GM23338 (cell line): ENCODE measurements around the gene XRCC6. TPM values are rescaled to one million over a fixed set of nuclear protein-coding genes. Genes with fewer than 3 reads are reported as not detected.

Source experiments
- ATAC-seq: fragments of 200-7000 bp; cut with Tn5 transposase; 3 replicates; pipeline ENCODE4 v1.9.1; 2020
- DNase-seq: peaks from one replicate; pipeline ENCODE4 v3.0.0-alpha.2; 2015; ENCODE audit warnings: low spot score
- H2AFZ ChIP-seq: fragments of 200-600 bp; sonication (generic); 2 replicates; pipeline ENCODE4 v1.8.0; 2016; ENCODE audit warnings: antibody characterized with exemption, mild to moderate bottlenecking, moderate library complexity
- H3F3A ChIP-seq: fragments of 200-600 bp; sonication (generic); replicated peaks from 2 replicates; pipeline ENCODE4 v1.8.0; 2017; ENCODE audit warnings: antibody characterized with exemption, mixed run types, low read depth
- H3K27ac ChIP-seq: fragments of 200-600 bp; sonication (generic); 2 replicates; pipeline ENCODE4 v1.6.1; 2016; ENCODE audit warnings: low read depth
- H3K27me3 ChIP-seq: fragments of 200-600 bp; sonication (generic); 2 replicates; pipeline ENCODE4 v1.8.0; 2016; ENCODE audit warnings: mild to moderate bottlenecking, mixed run types, moderate library complexity; ENCODE audit not compliant: insufficient read depth
- H3K36me3 ChIP-seq: fragments of 200-600 bp; sonication (generic); 2 replicates; pipeline ENCODE4 v1.8.0; 2016; ENCODE audit warnings: mild to moderate bottlenecking; ENCODE audit not compliant: insufficient read depth
- H3K4me1 ChIP-seq: fragments of 200-600 bp; sonication (generic); 2 replicates; pipeline ENCODE4 v1.8.0; 2016; ENCODE audit warnings: mild to moderate bottlenecking, moderate library complexity; ENCODE audit not compliant: insufficient read depth
- H3K4me2 ChIP-seq: fragments of 200-600 bp; sonication (generic); 2 replicates; pipeline ENCODE4 v1.7.1; 2017; ENCODE audit warnings: mixed run types
- H3K4me3 ChIP-seq: fragments of 200-600 bp; sonication (generic); 2 replicates; pipeline ENCODE4 v1.6.1; 2016; ENCODE audit warnings: mixed run types
- H3K79me2 ChIP-seq: fragments of 200-600 bp; sonication (generic); replicated peaks from 2 replicates; pipeline ENCODE4 v1.8.0; 2017; ENCODE audit warnings: mild to moderate bottlenecking; ENCODE audit not compliant: insufficient read depth
- H3K9me2 ChIP-seq: fragments of 200-600 bp; sonication (generic); 2 replicates; pipeline ENCODE4 v1.8.0; 2017; ENCODE audit not compliant: insufficient read depth
- H4K20me1 ChIP-seq: fragments of 200-600 bp; sonication (generic); replicated peaks from 2 replicates; pipeline ENCODE4 v1.8.0; 2017; ENCODE audit warnings: mild to moderate bottlenecking; ENCODE audit not compliant: insufficient read depth
- H3K27ac Mint-ChIP-seq: 2 replicates; pipeline ENCODE4 v1.8.0; 2020; ENCODE audit warnings: inconsistent platforms, mild to moderate bottlenecking, moderate library complexity, mixed read lengths
- H3K27me3 Mint-ChIP-seq: 3 replicates; pipeline ENCODE4 v1.8.0; 2022; ENCODE audit warnings: low read depth, mild to moderate bottlenecking, moderate library complexity, mixed read lengths, inconsistent platforms; ENCODE audit not compliant: insufficient read depth, poor library complexity
- H3K36me3 Mint-ChIP-seq: 3 replicates; pipeline ENCODE4 v1.8.0; 2021; ENCODE audit warnings: low read depth, mild to moderate bottlenecking, inconsistent platforms, moderate library complexity, mixed read lengths
- H3K4me1 Mint-ChIP-seq: 3 replicates; pipeline ENCODE4 v1.8.0; 2020; ENCODE audit warnings: mild to moderate bottlenecking, inconsistent platforms, mixed read lengths
- H3K4me3 Mint-ChIP-seq: 3 replicates; pipeline ENCODE4 v1.8.0; 2021; ENCODE audit warnings: moderate library complexity, mild to moderate bottlenecking, inconsistent platforms, mixed read lengths
- H3K9me3 Mint-ChIP-seq: 3 replicates; pipeline ENCODE4 v1.8.0; 2020; ENCODE audit warnings: moderate library complexity, mild to moderate bottlenecking, inconsistent platforms, mixed read lengths
- CREB1 ChIP-seq: fragments of 250-450 bp; sonication (Bioruptor Pico); IDR thresholded peaks from 2 replicates; pipeline ENCODE4 v1.5.0; 2020; ENCODE audit warnings: low read depth, mild to moderate bottlenecking, moderate library complexity
- ETS1 ChIP-seq: IDR thresholded peaks from 2 replicates; pipeline ENCODE4 v1.6.1; 2016; ENCODE audit warnings: antibody characterized with exemption
- EZH2 ChIP-seq: fragments of 200-600 bp; sonication (generic); IDR thresholded peaks from one replicate; pipeline ENCODE4 v1.8.0; 2017; ENCODE audit warnings: antibody characterized with exemption, mild to moderate bottlenecking, low read depth; ENCODE audit not compliant: unreplicated experiment
- EZH2phosphoT487 ChIP-seq: fragments of 200-600 bp; sonication (generic); IDR thresholded peaks from one replicate; pipeline ENCODE4 v1.8.1; 2018; ENCODE audit warnings: antibody characterized with exemption; ENCODE audit not compliant: unreplicated experiment
- JUNB ChIP-seq: IDR thresholded peaks from one replicate; pipeline ENCODE4 v1.6.1; 2016; ENCODE audit warnings: antibody characterized with exemption; ENCODE audit not compliant: unreplicated experiment
- NANOG ChIP-seq: IDR thresholded peaks from 2 replicates; pipeline ENCODE4 v1.6.1; 2016; ENCODE audit warnings: antibody characterized with exemption, borderline replicate concordance
- POLR2AphosphoS5 ChIP-seq: IDR thresholded peaks from 2 replicates; pipeline ENCODE4 v1.6.1; 2016; ENCODE audit warnings: antibody characterized with exemption, low read depth
- STAT1 ChIP-seq: IDR thresholded peaks from one replicate; pipeline ENCODE4 v1.6.1; 2016; ENCODE audit warnings: antibody characterized with exemption; ENCODE audit not compliant: unreplicated experiment
- ZNF114 ChIP-seq: fragments of 250-450 bp; sonication (Bioruptor Pico); IDR thresholded peaks from 2 replicates; pipeline ENCODE4 v1.5.0; 2020; ENCODE audit warnings: mild to moderate bottlenecking, moderate library complexity
- ZNF331 ChIP-seq: fragments of 250-450 bp; sonication (Bioruptor Pico); IDR thresholded peaks from 2 replicates; pipeline ENCODE4 v1.5.0; 2020; ENCODE audit warnings: low read depth, mild to moderate bottlenecking, moderate library complexity
- polyA plus RNA-seq: library from polyadenylated mRNA; unstranded; fragments of >200 nt; fragmentation: Nextera tagmentation; extraction: Ambion mirVana; gene quantifications from 2 replicates; pipeline ENCODE4 v1.2.1, GENCODE V29; 2016
- total RNA-seq: library from RNA; depleted of rRNA; stranded (reverse); fragments of >200 nt; shearing (Covaris generic); gene quantifications from 2 replicates; pipeline ENCODE4 v1.2.3, GENCODE V29; 2014
- TF ChIP-seq, protein P1 (sequence below): fragments of 250-450 bp; sonication (Bioruptor Pico); IDR thresholded peaks from 2 replicates; pipeline ENCODE4 v1.5.0; 2020; ENCODE audit warnings: mild to moderate bottlenecking, moderate library complexity
- TF ChIP-seq, protein P2 (sequence below): IDR thresholded peaks from one replicate; pipeline ENCODE4 v1.6.1; 2018; ENCODE audit warnings: antibody characterized with exemption; ENCODE audit not compliant: unreplicated experiment
- TF ChIP-seq, protein P3 (sequence below), 2 experiments: fragments of 200-600 bp in 1 of 2; sonication (generic) in 1 of 2; conservative IDR thresholded peaks; 2 replicates each; pipeline versions ENCODE4 v1.5.1 to v1.6.1; 2016 to 2017; ENCODE audit warnings: antibody characterized with exemption in 2 of 2, low read depth in 2 of 2, mild to moderate bottlenecking in 2 of 2, moderate library complexity in 1 of 2

Gene XRCC6
- total and polyA plus RNA-seq, 2 experiments from 2014 or later = 351 to 498 TPM

DNA sequence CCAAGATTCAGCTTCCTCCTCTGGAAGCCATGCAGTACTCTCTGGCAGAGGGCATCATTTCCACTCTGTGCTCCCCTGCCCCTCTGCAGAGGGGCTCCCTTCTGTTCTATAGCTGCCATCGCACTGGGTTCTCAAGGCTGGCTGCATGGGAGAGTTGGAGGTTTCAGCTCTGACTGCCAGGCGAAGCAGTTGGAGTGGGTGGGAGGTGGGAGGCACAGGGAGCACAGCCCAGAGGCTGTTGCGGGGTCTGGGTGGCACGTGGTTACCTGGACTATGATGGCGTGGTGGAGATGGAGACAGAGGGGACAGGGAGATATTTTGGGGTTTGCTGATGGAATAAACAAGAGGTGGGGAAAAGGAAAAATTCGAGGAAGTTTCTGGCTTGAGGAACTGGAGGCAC lies 36.2 kb upstream of the XRCC6 start:
- H3K4me1 Mint-ChIP-seq = peaks cover 6% of the 10 kb centered on the region; the same call in 2 of the 3 replicates

More for the DNA sequence above, 36.2 kb upstream of the XRCC6 start:
- H3K36me3 ChIP-seq = no peaks in the 10 kb centered on the region
- H3K4me2 ChIP-seq = no peak overlapping the region
- H3K27ac ChIP-seq = no peak overlapping the region
- H3K9me3 Mint-ChIP-seq = no peaks in the 10 kb centered on the region
- no peak overlapping the region for H3K4me3 ChIP-seq
- H2AFZ ChIP-seq = no peak overlapping the region
- no peak overlapping the region for H3K27ac Mint-ChIP-seq
- ATAC-seq (no peak), DNase-seq (no peak)
- no peaks in the 10 kb centered on the region for H3K27me3 ChIP-seq
- H3K4me3 Mint-ChIP-seq = no peak overlapping the region
- 0 out of 2 replicates have a peak, but pooled peaks cover 4% of the 10 kb centered on the region for H3F3A ChIP-seq
- H3K79me2 ChIP-seq = no peaks in the 10 kb centered on the region
- TF ChIP-seq, protein P1, sequence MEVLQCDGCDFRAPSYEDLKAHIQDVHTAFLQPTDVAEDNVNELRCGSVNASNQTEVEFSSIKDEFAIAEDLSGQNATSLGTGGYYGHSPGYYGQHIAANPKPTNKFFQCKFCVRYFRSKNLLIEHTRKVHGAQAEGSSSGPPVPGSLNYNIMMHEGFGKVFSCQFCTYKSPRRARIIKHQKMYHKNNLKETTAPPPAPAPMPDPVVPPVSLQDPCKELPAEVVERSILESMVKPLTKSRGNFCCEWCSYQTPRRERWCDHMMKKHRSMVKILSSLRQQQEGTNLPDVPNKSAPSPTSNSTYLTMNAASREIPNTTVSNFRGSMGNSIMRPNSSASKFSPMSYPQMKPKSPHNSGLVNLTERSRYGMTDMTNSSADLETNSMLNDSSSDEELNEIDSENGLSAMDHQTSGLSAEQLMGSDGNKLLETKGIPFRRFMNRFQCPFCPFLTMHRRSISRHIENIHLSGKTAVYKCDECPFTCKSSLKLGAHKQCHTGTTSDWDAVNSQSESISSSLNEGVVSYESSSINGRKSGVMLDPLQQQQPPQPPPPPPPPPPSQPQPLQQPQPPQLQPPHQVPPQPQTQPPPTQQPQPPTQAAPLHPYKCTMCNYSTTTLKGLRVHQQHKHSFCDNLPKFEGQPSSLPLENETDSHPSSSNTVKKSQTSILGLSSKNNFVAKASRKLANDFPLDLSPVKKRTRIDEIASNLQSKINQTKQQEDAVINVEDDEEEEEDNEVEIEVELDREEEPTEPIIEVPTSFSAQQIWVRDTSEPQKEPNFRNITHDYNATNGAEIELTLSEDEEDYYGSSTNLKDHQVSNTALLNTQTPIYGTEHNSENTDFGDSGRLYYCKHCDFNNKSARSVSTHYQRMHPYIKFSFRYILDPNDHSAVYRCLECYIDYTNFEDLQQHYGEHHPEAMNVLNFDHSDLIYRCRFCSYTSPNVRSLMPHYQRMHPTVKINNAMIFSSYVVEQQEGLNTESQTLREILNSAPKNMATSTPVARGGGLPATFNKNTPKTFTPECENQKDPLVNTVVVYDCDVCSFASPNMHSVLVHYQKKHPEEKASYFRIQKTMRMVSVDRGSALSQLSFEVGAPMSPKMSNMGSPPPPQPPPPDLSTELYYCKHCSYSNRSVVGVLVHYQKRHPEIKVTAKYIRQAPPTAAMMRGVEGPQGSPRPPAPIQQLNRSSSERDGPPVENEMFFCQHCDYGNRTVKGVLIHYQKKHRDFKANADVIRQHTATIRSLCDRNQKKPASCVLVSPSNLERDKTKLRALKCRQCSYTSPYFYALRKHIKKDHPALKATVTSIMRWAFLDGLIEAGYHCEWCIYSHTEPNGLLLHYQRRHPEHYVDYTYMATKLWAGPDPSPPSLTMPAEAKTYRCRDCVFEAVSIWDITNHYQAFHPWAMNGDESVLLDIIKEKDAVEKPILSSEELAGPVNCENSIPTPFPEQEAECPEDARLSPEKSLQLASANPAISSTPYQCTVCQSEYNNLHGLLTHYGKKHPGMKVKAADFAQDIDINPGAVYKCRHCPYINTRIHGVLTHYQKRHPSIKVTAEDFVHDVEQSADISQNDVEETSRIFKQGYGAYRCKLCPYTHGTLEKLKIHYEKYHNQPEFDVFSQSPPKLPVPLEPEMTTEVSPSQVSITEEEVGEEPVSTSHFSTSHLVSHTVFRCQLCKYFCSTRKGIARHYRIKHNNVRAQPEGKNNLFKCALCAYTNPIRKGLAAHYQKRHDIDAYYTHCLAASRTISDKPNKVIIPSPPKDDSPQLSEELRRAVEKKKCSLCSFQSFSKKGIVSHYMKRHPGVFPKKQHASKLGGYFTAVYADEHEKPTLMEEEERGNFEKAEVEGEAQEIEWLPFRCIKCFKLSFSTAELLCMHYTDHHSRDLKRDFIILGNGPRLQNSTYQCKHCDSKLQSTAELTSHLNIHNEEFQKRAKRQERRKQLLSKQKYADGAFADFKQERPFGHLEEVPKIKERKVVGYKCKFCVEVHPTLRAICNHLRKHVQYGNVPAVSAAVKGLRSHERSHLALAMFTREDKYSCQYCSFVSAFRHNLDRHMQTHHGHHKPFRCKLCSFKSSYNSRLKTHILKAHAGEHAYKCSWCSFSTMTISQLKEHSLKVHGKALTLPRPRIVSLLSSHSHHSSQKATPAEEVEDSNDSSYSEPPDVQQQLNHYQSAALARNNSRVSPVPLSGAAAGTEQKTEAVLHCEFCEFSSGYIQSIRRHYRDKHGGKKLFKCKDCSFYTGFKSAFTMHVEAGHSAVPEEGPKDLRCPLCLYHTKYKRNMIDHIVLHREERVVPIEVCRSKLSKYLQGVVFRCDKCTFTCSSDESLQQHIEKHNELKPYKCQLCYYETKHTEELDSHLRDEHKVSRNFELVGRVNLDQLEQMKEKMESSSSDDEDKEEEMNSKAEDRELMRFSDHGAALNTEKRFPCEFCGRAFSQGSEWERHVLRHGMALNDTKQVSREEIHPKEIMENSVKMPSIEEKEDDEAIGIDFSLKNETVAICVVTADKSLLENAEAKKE (CRISPR knock-in tag) = no peak
- TF ChIP-seq, protein P2, sequence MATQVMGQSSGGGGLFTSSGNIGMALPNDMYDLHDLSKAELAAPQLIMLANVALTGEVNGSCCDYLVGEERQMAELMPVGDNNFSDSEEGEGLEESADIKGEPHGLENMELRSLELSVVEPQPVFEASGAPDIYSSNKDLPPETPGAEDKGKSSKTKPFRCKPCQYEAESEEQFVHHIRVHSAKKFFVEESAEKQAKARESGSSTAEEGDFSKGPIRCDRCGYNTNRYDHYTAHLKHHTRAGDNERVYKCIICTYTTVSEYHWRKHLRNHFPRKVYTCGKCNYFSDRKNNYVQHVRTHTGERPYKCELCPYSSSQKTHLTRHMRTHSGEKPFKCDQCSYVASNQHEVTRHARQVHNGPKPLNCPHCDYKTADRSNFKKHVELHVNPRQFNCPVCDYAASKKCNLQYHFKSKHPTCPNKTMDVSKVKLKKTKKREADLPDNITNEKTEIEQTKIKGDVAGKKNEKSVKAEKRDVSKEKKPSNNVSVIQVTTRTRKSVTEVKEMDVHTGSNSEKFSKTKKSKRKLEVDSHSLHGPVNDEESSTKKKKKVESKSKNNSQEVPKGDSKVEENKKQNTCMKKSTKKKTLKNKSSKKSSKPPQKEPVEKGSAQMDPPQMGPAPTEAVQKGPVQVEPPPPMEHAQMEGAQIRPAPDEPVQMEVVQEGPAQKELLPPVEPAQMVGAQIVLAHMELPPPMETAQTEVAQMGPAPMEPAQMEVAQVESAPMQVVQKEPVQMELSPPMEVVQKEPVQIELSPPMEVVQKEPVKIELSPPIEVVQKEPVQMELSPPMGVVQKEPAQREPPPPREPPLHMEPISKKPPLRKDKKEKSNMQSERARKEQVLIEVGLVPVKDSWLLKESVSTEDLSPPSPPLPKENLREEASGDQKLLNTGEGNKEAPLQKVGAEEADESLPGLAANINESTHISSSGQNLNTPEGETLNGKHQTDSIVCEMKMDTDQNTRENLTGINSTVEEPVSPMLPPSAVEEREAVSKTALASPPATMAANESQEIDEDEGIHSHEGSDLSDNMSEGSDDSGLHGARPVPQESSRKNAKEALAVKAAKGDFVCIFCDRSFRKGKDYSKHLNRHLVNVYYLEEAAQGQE = no peak
- TF ChIP-seq ZNF114 (no peak), EZH2phosphoT487 (no peak), JUNB (no peak), POLR2AphosphoS5 (no peak), CREB1 (CRISPR knock-in tag) (no peak), ETS1 (no peak), EZH2 (no peak), STAT1 (no peak), ZNF331 (CRISPR knock-in tag) (no peak), NANOG (no peak)
- TF ChIP-seq, protein P3, sequence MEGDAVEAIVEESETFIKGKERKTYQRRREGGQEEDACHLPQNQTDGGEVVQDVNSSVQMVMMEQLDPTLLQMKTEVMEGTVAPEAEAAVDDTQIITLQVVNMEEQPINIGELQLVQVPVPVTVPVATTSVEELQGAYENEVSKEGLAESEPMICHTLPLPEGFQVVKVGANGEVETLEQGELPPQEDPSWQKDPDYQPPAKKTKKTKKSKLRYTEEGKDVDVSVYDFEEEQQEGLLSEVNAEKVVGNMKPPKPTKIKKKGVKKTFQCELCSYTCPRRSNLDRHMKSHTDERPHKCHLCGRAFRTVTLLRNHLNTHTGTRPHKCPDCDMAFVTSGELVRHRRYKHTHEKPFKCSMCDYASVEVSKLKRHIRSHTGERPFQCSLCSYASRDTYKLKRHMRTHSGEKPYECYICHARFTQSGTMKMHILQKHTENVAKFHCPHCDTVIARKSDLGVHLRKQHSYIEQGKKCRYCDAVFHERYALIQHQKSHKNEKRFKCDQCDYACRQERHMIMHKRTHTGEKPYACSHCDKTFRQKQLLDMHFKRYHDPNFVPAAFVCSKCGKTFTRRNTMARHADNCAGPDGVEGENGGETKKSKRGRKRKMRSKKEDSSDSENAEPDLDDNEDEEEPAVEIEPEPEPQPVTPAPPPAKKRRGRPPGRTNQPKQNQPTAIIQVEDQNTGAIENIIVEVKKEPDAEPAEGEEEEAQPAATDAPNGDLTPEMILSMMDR (conservative IDR thresholded peaks at IDR 0.05; ENCODE audit: low read depth in 2 of 2) = no peak
- H3K9me2 ChIP-seq = no peaks in the 10 kb centered on the region
- H3K4me1 ChIP-seq = peaks cover 6% of the 10 kb centered on the region
- H4K20me1 ChIP-seq = no peaks in the 10 kb centered on the region
- peaks cover 12% of the 10 kb centered on the region for H3K27me3 Mint-ChIP-seq
- H3K36me3 Mint-ChIP-seq = peaks cover 3% of the 10 kb centered on the region; the same call in 1 of the 3 replicates
